ENCODE data around the gene FGF12. TPM values are rescaled to one million over a fixed set of nuclear protein-coding genes. Genes with fewer than 3 reads are reported as not detected.

FGF12 gene
- total RNA-seq, 2 experiments from 2014 or later, result not detected

DNA sequence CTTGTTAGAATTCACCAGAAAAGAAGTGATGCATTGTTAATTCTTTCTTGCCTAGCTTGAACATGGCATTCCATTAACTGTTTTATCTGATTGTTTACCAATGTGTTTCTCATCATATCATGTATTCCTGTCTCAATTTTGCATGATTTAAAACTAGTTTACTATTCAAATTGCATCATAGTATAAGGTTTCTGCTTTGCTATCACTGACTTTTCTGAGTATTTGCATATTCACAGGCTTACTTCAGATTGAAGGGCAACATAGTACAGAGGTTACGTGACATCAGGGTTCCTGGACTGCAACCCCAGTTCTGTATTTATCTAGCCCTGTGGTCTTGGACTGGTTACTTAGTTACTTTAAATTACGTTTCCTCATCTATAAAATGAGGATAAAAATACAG, 561.8 kb downstream of the FGF12 start:
- Mint-ChIP-seq H3K9me3 (no peaks in the 10 kb centered on the region), H3K4me1 (ENCODE audit: low read depth) (no peaks in the 10 kb centered on the region), H3K27ac (no peak overlapping the region), H3K36me3 (ENCODE audit: low read depth) (no peaks in the 10 kb centered on the region), H3K27me3 (no peaks in the 10 kb centered on the region), H3K4me3 (no peak overlapping the region)
- intact Hi-C loops (cut with micrococcal nuclease), result no loop called here
- ChIA-PET POLR2A (no interaction called here), CTCF (no interaction called here)
- ATAC-seq, result no peak
- TF ChIP-seq, protein P1, sequence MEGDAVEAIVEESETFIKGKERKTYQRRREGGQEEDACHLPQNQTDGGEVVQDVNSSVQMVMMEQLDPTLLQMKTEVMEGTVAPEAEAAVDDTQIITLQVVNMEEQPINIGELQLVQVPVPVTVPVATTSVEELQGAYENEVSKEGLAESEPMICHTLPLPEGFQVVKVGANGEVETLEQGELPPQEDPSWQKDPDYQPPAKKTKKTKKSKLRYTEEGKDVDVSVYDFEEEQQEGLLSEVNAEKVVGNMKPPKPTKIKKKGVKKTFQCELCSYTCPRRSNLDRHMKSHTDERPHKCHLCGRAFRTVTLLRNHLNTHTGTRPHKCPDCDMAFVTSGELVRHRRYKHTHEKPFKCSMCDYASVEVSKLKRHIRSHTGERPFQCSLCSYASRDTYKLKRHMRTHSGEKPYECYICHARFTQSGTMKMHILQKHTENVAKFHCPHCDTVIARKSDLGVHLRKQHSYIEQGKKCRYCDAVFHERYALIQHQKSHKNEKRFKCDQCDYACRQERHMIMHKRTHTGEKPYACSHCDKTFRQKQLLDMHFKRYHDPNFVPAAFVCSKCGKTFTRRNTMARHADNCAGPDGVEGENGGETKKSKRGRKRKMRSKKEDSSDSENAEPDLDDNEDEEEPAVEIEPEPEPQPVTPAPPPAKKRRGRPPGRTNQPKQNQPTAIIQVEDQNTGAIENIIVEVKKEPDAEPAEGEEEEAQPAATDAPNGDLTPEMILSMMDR (IDR thresholded peaks at IDR 0.05), result no peak
- no peak for DNase-seq

DNA sequence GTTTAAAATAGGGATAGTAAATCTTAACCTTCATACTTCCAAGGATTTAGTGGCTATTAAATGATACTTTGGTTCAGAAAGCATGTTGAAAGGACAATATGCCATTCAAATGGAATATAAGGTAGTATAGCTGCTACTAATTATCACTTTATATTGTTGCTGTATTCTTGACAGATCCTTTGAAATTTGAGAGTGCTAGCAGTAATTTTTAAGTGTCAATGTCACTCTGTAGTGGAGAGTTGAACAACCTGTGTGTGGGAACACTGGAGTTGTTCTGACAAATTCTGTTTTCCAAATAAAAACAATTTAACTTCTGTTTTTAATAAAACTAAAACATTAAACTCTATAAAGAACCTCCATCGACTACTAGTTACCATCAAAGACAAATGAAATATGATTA, 565.7 kb downstream of the FGF12 start:
- no peak overlapping the region for H3K4me3 Mint-ChIP-seq
- TF ChIP-seq, protein P1 (IDR thresholded peaks at IDR 0.05), result no peak
- ChIA-PET CTCF (no interaction called here), POLR2A (no interaction called here)
- DNase-seq, result no peak
- peaks cover 4% of the 10 kb centered on the region for H3K9me3 Mint-ChIP-seq
- H3K36me3 Mint-ChIP-seq (ENCODE audit: low read depth), result no peaks in the 10 kb centered on the region
- intact Hi-C loops (cut with micrococcal nuclease), result no loop called here
- H3K27ac Mint-ChIP-seq, result no peak overlapping the region
- no peak for ATAC-seq
- no peaks in the 10 kb centered on the region for H3K4me1 Mint-ChIP-seq (ENCODE audit: low read depth)
- H3K27me3 Mint-ChIP-seq, result no peaks in the 10 kb centered on the region

DNA sequence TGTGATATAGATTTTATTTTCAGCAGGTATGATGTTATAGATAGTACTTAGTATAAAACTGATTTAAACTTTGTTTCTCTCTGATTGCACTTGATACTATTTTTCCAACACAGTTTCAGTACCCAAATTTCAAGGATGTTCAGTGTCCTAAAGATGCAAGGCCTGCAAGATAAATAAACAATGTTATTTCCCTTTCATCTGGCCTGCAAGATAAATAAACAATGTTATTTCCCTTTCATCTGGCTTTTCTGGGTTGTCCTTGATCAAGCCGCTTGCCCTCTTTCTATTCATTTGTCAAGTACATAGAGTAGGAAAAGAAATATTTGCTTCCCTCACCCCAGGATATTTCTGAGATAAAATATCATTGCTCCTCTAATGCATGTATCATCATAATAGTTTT, 571.0 kb downstream of the FGF12 start:
- no peak overlapping the region for H3K4me3 Mint-ChIP-seq
- DNase-seq (no peak), ATAC-seq (no peak)
- no peaks in the 10 kb centered on the region for H3K4me1 Mint-ChIP-seq (ENCODE audit: low read depth)
- no peaks in the 10 kb centered on the region for H3K36me3 Mint-ChIP-seq (ENCODE audit: low read depth)
- peaks cover 3% of the 10 kb centered on the region for H3K27me3 Mint-ChIP-seq
- no peak overlapping the region for H3K27ac Mint-ChIP-seq
- ChIA-PET CTCF (no interaction called here), POLR2A (no interaction called here)
- intact Hi-C loops (cut with micrococcal nuclease), result no loop called here
- TF ChIP-seq, protein P1 (IDR thresholded peaks at IDR 0.05), result no peak
- H3K9me3 Mint-ChIP-seq, result peaks cover 4% of the 10 kb centered on the region

DNA sequence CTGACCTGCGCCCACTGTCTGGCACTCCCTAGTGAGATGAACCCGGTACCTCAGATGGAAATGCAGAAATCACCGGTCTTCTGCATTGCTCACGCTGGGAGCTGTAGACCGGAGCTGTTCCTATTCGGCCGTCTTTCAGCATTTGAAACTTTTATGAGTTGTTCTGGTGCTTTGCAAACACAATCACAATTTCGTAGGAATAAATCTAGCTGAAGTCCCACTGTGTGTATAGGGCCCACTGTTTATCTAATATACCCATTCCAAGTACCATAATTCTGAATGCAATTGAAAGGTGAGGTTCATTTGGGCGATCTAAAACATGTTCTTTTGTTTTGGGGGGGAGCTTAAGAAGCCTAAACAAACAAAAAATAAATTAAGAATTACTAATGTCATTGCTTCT, 572.1 kb downstream of the FGF12 start:
- Mint-ChIP-seq H3K9me3 (peaks cover 4% of the 10 kb centered on the region), H3K36me3 (ENCODE audit: low read depth) (no peaks in the 10 kb centered on the region), H3K27me3 (peaks cover 3% of the 10 kb centered on the region), H3K27ac (no peak overlapping the region), H3K4me1 (ENCODE audit: low read depth) (no peaks in the 10 kb centered on the region), H3K4me3 (no peak overlapping the region)
- ATAC-seq (no peak), DNase-seq (no peak)
- intact Hi-C loops (cut with micrococcal nuclease), result no loop called here
- ChIA-PET CTCF (interaction anchor here (1.2 kb wide), 1 partner anchor 10 kb away, joined by 3 read pairs; no protein-coding TSS in a partner anchor), POLR2A (no interaction called here)
- TF ChIP-seq, protein P1 (IDR thresholded peaks at IDR 0.05), result no peak

DNA sequence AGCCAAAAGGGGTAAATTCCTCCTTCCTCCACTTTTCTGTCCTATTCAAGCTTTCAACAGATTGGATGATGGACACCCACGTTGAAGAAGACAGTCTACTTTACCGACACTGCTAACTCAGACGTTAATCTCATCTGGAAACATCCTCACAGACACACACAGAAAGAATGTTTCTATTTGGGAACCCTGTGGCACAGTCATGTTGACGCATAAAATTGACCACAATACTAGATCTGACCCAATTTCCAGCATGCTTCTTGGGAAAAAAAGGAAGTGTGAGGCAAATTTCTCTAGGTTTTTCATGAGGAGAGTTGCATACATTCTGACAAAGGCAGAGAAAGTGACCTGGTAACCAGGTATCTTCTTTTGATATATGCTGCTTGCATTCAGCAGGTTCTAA, 594.1 kb downstream of the FGF12 start:
- TF ChIP-seq, protein P1 (IDR thresholded peaks at IDR 0.05), result no peak
- intact Hi-C loops (cut with micrococcal nuclease), result no loop called here
- Mint-ChIP-seq H3K9me3 (no peaks in the 10 kb centered on the region), H3K4me1 (ENCODE audit: low read depth) (no peaks in the 10 kb centered on the region), H3K27me3 (no peaks in the 10 kb centered on the region), H3K4me3 (no peak overlapping the region), H3K27ac (no peak overlapping the region), H3K36me3 (ENCODE audit: low read depth) (no peaks in the 10 kb centered on the region)
- ChIA-PET CTCF (no interaction called here), POLR2A (no interaction called here)
- DNase-seq, result no peak
- ATAC-seq, result no peak

All from activated CD8-positive, alpha-beta T cell treated with anti-CD3 and anti-CD28 coated beads for 36 hours (primary cell).